GM21515 (cell line): ENCODE measurements around the gene CNTN2.

ENCODE experiments used
- ATAC-seq: cut with Tn5 transposase; IDR thresholded peaks from one replicate; pipeline ENCODE4 v1.9.1; 2021; ENCODE audit not compliant: unreplicated experiment

CNTN2 gene

GRCh38 chr1:205042911-205043806, at the start of gene CNTN2:
Gene CNTN2 (plus strand): TSS chr1:205043212. CDS start chr1:205053186, 9,974 bp downstream.
- ATAC-seq: no peak

GRCh38 chr1:204994086-204994862, 48.7 kb upstream of the CNTN2 start:
- no peak for ATAC-seq

- ATAC-seq: no peak
Observed at GRCh38 chr1:204996981-204997380, 46.0 kb upstream of the CNTN2 start.

GRCh38 chr1:204997591-204998355, 45.2 kb upstream of the CNTN2 start:
- no peak for ATAC-seq

- ATAC-seq: no peak
Observed at GRCh38 chr1:205001162-205001561, 41.9 kb upstream of the CNTN2 start.

GRCh38 chr1:205002705-205003104, 40.3 kb upstream of the CNTN2 start:
- ATAC-seq: no peak

- ATAC-seq: no peak
Observed at GRCh38 chr1:205003358-205004131, 39.5 kb upstream of the CNTN2 start.

GRCh38 chr1:205004351-205004750, 38.7 kb upstream of the CNTN2 start:
- ATAC-seq: no peak

GRCh38 chr1:205008896-205009295, 34.1 kb upstream of the CNTN2 start:
- no peak for ATAC-seq

- ATAC-seq: no peak
Observed at GRCh38 chr1:205009670-205010069, 33.3 kb upstream of the CNTN2 start.

- ATAC-seq: no peak
Observed at GRCh38 chr1:205012391-205013140, 30.4 kb upstream of the CNTN2 start.

- ATAC-seq: no peak
Observed at GRCh38 chr1:205013683-205014367, 29.2 kb upstream of the CNTN2 start.

GRCh38 chr1:205014783-205015182, 28.2 kb upstream of the CNTN2 start:
- ATAC-seq: no peak

GRCh38 chr1:205015241-205015640, 27.8 kb upstream of the CNTN2 start:
- no peak for ATAC-seq

GRCh38 chr1:205016075-205016474, 26.9 kb upstream of the CNTN2 start:
- no peak for ATAC-seq

GRCh38 chr1:205016584-205016983, 26.4 kb upstream of the CNTN2 start:
- no peak for ATAC-seq

GRCh38 chr1:205017001-205017400, 26.0 kb upstream of the CNTN2 start:
- no peak for ATAC-seq

GRCh38 chr1:205017766-205018165, 25.2 kb upstream of the CNTN2 start:
- no peak for ATAC-seq

- ATAC-seq: no peak
Observed at GRCh38 chr1:205018381-205018780, 24.6 kb upstream of the CNTN2 start.
